Naive B cell (primary cell): ENCODE results near the gene THOC7. TPM values are rescaled to one million over a fixed set of nuclear protein-coding genes. Genes with fewer than 3 reads are reported as not detected.

ENCODE experiments used
- ATAC-seq, 2 donors: fragments of 150-1000 bp; cut with Tn5 transposase; 2 replicates each; pipeline ENCODE4 v1.10.0; 2021; ENCODE audit warnings: low read depth in 2 of 2, mild to moderate bottlenecking in 2 of 2, moderate library complexity in 2 of 2
- DNase-seq: peaks from one replicate; pipeline ENCODE4 v3.0.0; 2022
- H3K27ac Mint-ChIP-seq, 6 donors: one replicate each; pipeline ENCODE4 v1.8.0; 2020 to 2022; ENCODE audit warnings: mild to moderate bottlenecking in 6 of 6, mixed read lengths in 6 of 6, moderate library complexity in 5 of 6, inconsistent platforms in 2 of 6
- H3K27me3 Mint-ChIP-seq, 3 donors: one replicate each; pipeline ENCODE4 v1.8.0; 2021 to 2022; ENCODE audit warnings: mixed read lengths in 3 of 3, mild to moderate bottlenecking in 1 of 3
- H3K36me3 Mint-ChIP-seq, 2 donors: one replicate each; pipeline ENCODE4 v1.8.0; 2020 to 2022; ENCODE audit warnings: mixed read lengths in 2 of 2, inconsistent platforms in 1 of 2, mild to moderate bottlenecking in 1 of 2
- H3K4me1 Mint-ChIP-seq, 3 donors: one replicate each; pipeline ENCODE4 v1.8.0; 2020 to 2022; ENCODE audit warnings: mixed read lengths in 3 of 3, inconsistent platforms in 1 of 3, mild to moderate bottlenecking in 1 of 3, moderate library complexity in 1 of 3
- H3K4me3 Mint-ChIP-seq, 8 donors: one replicate each; pipeline ENCODE4 v1.8.0; 2020 to 2022; ENCODE audit warnings: mild to moderate bottlenecking in 8 of 8, mixed read lengths in 8 of 8, moderate library complexity in 8 of 8, inconsistent platforms in 2 of 8
- H3K9me3 Mint-ChIP-seq, 7 donors: one replicate each; pipeline ENCODE4 v1.8.0; 2020 to 2022; ENCODE audit warnings: mixed read lengths in 7 of 7, mild to moderate bottlenecking in 5 of 7, inconsistent platforms in 2 of 7, moderate library complexity in 1 of 7
- polyA plus RNA-seq, 6 donors: library from polyadenylated mRNA; unstranded; fragments of 300-500 nt; fragmentation: Illumina TruSeq; gene quantifications; one replicate each; pipeline ENCODE4 v1.2.3, GENCODE V29; 2021; ENCODE audit warnings: low read depth in 6 of 6

The THOC7 gene
- 100 to 1,000 TPM in 1 of 6 donors, 10 to 100 TPM in 5; 62.0 to 113 (median 75.0) TPM for polyA plus RNA-seq

GRCh38 chr3:63863150-63864007, at the start of gene THOC7, which contains the start of gene ATXN7:
Gene THOC7 (minus strand): TSS chr3:63863805. CDS start chr3:63863790, 15 bp downstream.
Gene ATXN7 (plus strand): TSS chr3:63863867. CDS start chr3:63912599, 48,732 bp downstream.
- Mint-ChIP-seq H3K36me3 (no peaks in the 10 kb centered on the region), H3K4me1 (peaks cover 32 to 55% (median 42%) of the 10 kb centered on the region in 3 donors), H3K4me3 (peak within 1 kb of the TSS; percentile 91 to 98 (median 96)), H3K27ac (peak within 1 kb of the TSS; percentile 92 to 98 (median 96)), H3K27me3 (no peaks in the 10 kb centered on the region), H3K9me3 (no peaks in the 10 kb centered on the region)
- ATAC-seq (peak; percentile 82 to 83), DNase-seq (peak; percentile 79)

GRCh38 chr3:63912768-63913588, 49.4 kb upstream of the THOC7 start:
- H3K36me3 Mint-ChIP-seq: no peaks in the 10 kb centered on the region
- H3K4me1 Mint-ChIP-seq: peaks cover 16 to 25% (median 23%) of the 10 kb centered on the region in 3 donors
- H3K27ac Mint-ChIP-seq: peak overlapping the region; percentile 87 to 96 (median 94)

GRCh38 chr3:63911873-63912767, 48.5 kb upstream of the THOC7 start, which contains the start of gene SCAANT1:
Gene SCAANT1 (minus strand): TSS chr3:63912383.
- H3K27me3 Mint-ChIP-seq: no peaks in the 10 kb centered on the region
- H3K36me3 Mint-ChIP-seq: no peaks in the 10 kb centered on the region
- ATAC-seq (peak; percentile 64 to 65), DNase-seq (peak; percentile 79)
- H3K9me3 Mint-ChIP-seq: no peaks in the 10 kb centered on the region
- H3K27ac Mint-ChIP-seq: peak within 1 kb of the TSS; percentile 90 to 96 (median 96)
- H3K4me1 Mint-ChIP-seq: peaks cover 13 to 25% (median 23%) of the 10 kb centered on the region in 3 donors
- H3K4me3 Mint-ChIP-seq: peak within 1 kb of the TSS; percentile 88 to 95 (median 90)

More at GRCh38 chr3:63912768-63913588, 49.4 kb upstream of the THOC7 start:
- H3K9me3 Mint-ChIP-seq: no peaks in the 10 kb centered on the region
- H3K27me3 Mint-ChIP-seq: no peaks in the 10 kb centered on the region
- peak overlapping the region; percentile 86 to 94 (median 88) for H3K4me3 Mint-ChIP-seq
- peak; percentile 45 for DNase-seq
- ATAC-seq: peak; percentile 36 to 38

GRCh38 chr3:63911509-63911872, 47.9 kb upstream of the THOC7 start:
- Mint-ChIP-seq H3K4me1 (peaks cover 14 to 25% (median 23%) of the 10 kb centered on the region in 3 donors), H3K9me3 (no peaks in the 10 kb centered on the region), H3K27me3 (no peaks in the 10 kb centered on the region), H3K36me3 (no peaks in the 10 kb centered on the region), H3K27ac (peak overlapping the region; percentile 79 to 96 (median 94)), H3K4me3 (peak overlapping the region; percentile 88 to 95 (median 90))
- DNase-seq (no peak), ATAC-seq (peak; percentile 19)

- Mint-ChIP-seq H3K27ac (peak overlapping the region; percentile 79 to 96 (median 94)), H3K9me3 (no peaks in the 10 kb centered on the region), H3K4me3 (peak overlapping the region; percentile 88 to 95 (median 90)), H3K36me3 (no peaks in the 10 kb centered on the region), H3K4me1 (peaks cover 17 to 26% (median 25%) of the 10 kb centered on the region in 3 donors), H3K27me3 (no peaks in the 10 kb centered on the region)
- no peak for ATAC-seq
- DNase-seq: peak; percentile 27
Observed at GRCh38 chr3:63910891-63911290, 47.3 kb upstream of the THOC7 start.

- Mint-ChIP-seq H3K36me3 (no peaks in the 10 kb centered on the region), H3K27ac (peak overlapping the region in 1 of 6 donors; percentile 94), H3K4me3 (peak overlapping the region in 2 of 8 donors; percentile 89 to 90), H3K4me1 (peaks cover 22 to 32% (median 25%) of the 10 kb centered on the region in 3 donors), H3K27me3 (no peaks in the 10 kb centered on the region), H3K9me3 (no peaks in the 10 kb centered on the region)
- DNase-seq (no peak), ATAC-seq (no peak)
Observed at GRCh38 chr3:63910001-63910400, 46.4 kb upstream of the THOC7 start.

- DNase-seq (no peak), ATAC-seq (no peak)
- Mint-ChIP-seq H3K27me3 (no peaks in the 10 kb centered on the region), H3K27ac (peak overlapping the region in 1 of 6 donors; percentile 42), H3K36me3 (no peaks in the 10 kb centered on the region), H3K4me1 (peaks cover 25 to 32% (median 25%) of the 10 kb centered on the region in 3 donors), H3K4me3 (peak overlapping the region in 1 of 8 donors; percentile 90), H3K9me3 (no peaks in the 10 kb centered on the region)
Observed at GRCh38 chr3:63909431-63909830, 45.8 kb upstream of the THOC7 start.

GRCh38 chr3:63908776-63909175, 45.2 kb upstream of the THOC7 start:
- peak overlapping the region in 2 of 6 donors; percentile 17 to 42 for H3K27ac Mint-ChIP-seq
- no peak overlapping the region for H3K4me3 Mint-ChIP-seq
- ATAC-seq: no peak
- no peaks in the 10 kb centered on the region for H3K27me3 Mint-ChIP-seq
- DNase-seq: no peak
- H3K9me3 Mint-ChIP-seq: no peaks in the 10 kb centered on the region
- H3K4me1 Mint-ChIP-seq: peaks cover 24 to 32% (median 25%) of the 10 kb centered on the region in 3 donors
- H3K36me3 Mint-ChIP-seq: no peaks in the 10 kb centered on the region

- no peak for ATAC-seq
- H3K27ac Mint-ChIP-seq: peak overlapping the region in 2 of 6 donors; percentile 26 to 78
- H3K4me3 Mint-ChIP-seq: no peak overlapping the region
Observed at GRCh38 chr3:63908081-63908736, 44.6 kb upstream of the THOC7 start.

GRCh38 chr3:63905731-63906620, 42.4 kb upstream of the THOC7 start:
- no peak for ATAC-seq
- no peaks in the 10 kb centered on the region for H3K9me3 Mint-ChIP-seq

More at GRCh38 chr3:63908081-63908736, 44.6 kb upstream of the THOC7 start:
- no peaks in the 10 kb centered on the region for H3K36me3 Mint-ChIP-seq
- peaks cover 18 to 28% (median 24%) of the 10 kb centered on the region in 3 donors for H3K4me1 Mint-ChIP-seq
- no peaks in the 10 kb centered on the region for H3K9me3 Mint-ChIP-seq
- H3K27me3 Mint-ChIP-seq: no peaks in the 10 kb centered on the region
- DNase-seq: no peak

GRCh38 chr3:63900459-63900858, 36.9 kb upstream of the THOC7 start:
- peaks cover 15 to 39% (median 29%) of the 10 kb centered on the region in 3 donors for H3K4me1 Mint-ChIP-seq
- ATAC-seq (no peak), DNase-seq (no peak)
- no peak overlapping the region for H3K4me3 Mint-ChIP-seq
- H3K36me3 Mint-ChIP-seq: peaks cover 8 to 15% of the 10 kb centered on the region in 2 donors
- H3K9me3 Mint-ChIP-seq: no peaks in the 10 kb centered on the region
- H3K27ac Mint-ChIP-seq: peak overlapping the region in 1 of 6 donors; percentile 43
- H3K27me3 Mint-ChIP-seq: no peaks in the 10 kb centered on the region

More at GRCh38 chr3:63905731-63906620, 42.4 kb upstream of the THOC7 start:
- no peak for DNase-seq
- no peaks in the 10 kb centered on the region for H3K27me3 Mint-ChIP-seq
- peaks cover 0 to 6% of the 10 kb centered on the region in 2 donors for H3K36me3 Mint-ChIP-seq
- H3K27ac Mint-ChIP-seq: peak overlapping the region in 3 of 6 donors; percentile 50 to 62 (median 53)
- no peak overlapping the region for H3K4me3 Mint-ChIP-seq
- H3K4me1 Mint-ChIP-seq: peaks cover 15 to 26% (median 16%) of the 10 kb centered on the region in 3 donors
